CD4-positive, CD25-positive, alpha-beta regulatory T cell (primary cell): Measurements from ENCODE around the gene GALNT10. TPM values are rescaled to one million over a fixed set of nuclear protein-coding genes. Genes with fewer than 3 reads are reported as not detected.
A peak's percentile ranks its signal among the peaks of the same experiment; 100 is the strongest.

Experiments used
- ATAC-seq, 2 donors: fragments of 150-1000 bp; cut with Tn5 transposase; one replicate each; pipeline ENCODE4 v1.10.0; 2021; ENCODE audit warnings: low read depth in 2 of 2, moderate number of reproducible peaks in 2 of 2, moderate library complexity in 1 of 2
- DNase-seq, 3 donors: peaks; one replicate each; pipeline versions ENCODE4 v3.0.0 to v3.0.0-alpha.2; 2012 to 2022; ENCODE audit warnings: mixed read lengths in 1 of 3
- H3K27ac ChIP-seq: one replicate; pipeline ENCODE4 v1.7.0; 2013; ENCODE audit warnings: mild to moderate bottlenecking, low read length; ENCODE audit not compliant: insufficient read depth, poor library complexity, severe bottlenecking
- H3K27me3 ChIP-seq: one replicate; pipeline ENCODE4 v1.7.0; 2013; ENCODE audit warnings: low read length; ENCODE audit not compliant: control insufficient read depth, insufficient read depth
- H3K36me3 ChIP-seq: one replicate; pipeline ENCODE4 v1.7.0; 2013; ENCODE audit warnings: mild to moderate bottlenecking, low read length, moderate library complexity; ENCODE audit not compliant: control insufficient read depth, insufficient read depth
- H3K4me1 ChIP-seq: 2 replicates; pipeline ENCODE4 v1.7.0; 2013; ENCODE audit warnings: mild to moderate bottlenecking, low read length; ENCODE audit not compliant: insufficient read depth, control insufficient read depth, poor library complexity, severe bottlenecking
- H3K4me3 ChIP-seq: one replicate; pipeline ENCODE4 v1.7.0; 2013; ENCODE audit warnings: low read depth, mild to moderate bottlenecking, low read length, moderate library complexity
- H3K9me3 ChIP-seq, 2 experiments: 1 replicate in 1 of 2; 2 replicates in 1 of 2; pipeline ENCODE4 v1.7.0; 2013; ENCODE audit warnings: low read length in 2 of 2, mild to moderate bottlenecking in 1 of 2, moderate library complexity in 1 of 2; ENCODE audit not compliant: control insufficient read depth in 2 of 2
- H3K27ac Mint-ChIP-seq, 3 donors: one replicate each; pipeline ENCODE4 v1.8.0; 2020 to 2022; ENCODE audit warnings: mild to moderate bottlenecking in 3 of 3, mixed read lengths in 3 of 3, moderate library complexity in 2 of 3
- H3K27me3 Mint-ChIP-seq: one replicate; pipeline ENCODE4 v1.8.0; 2022; ENCODE audit warnings: mild to moderate bottlenecking, mixed read lengths
- H3K36me3 Mint-ChIP-seq: one replicate; pipeline ENCODE4 v1.8.0; 2020; ENCODE audit warnings: mixed read lengths
- H3K4me1 Mint-ChIP-seq, 4 donors: one replicate each; pipeline ENCODE4 v1.8.0; 2020 to 2022; ENCODE audit warnings: mixed read lengths in 4 of 4, mild to moderate bottlenecking in 1 of 4
- H3K4me3 Mint-ChIP-seq, 4 donors: one replicate each; pipeline ENCODE4 v1.8.0; 2020 to 2022; ENCODE audit warnings: mild to moderate bottlenecking in 4 of 4, mixed read lengths in 4 of 4, moderate library complexity in 3 of 4
- H3K9me3 Mint-ChIP-seq, 7 donors: one replicate each; pipeline ENCODE4 v1.8.0; 2020 to 2022; ENCODE audit warnings: mixed read lengths in 7 of 7, mild to moderate bottlenecking in 3 of 7, moderate library complexity in 2 of 7
- polyA plus RNA-seq, 4 donors: library from polyadenylated mRNA; unstranded; fragments of 300-500 nt; fragmentation: Illumina TruSeq; gene quantifications; one replicate each; pipeline ENCODE4 v1.2.3, GENCODE V29; 2021
- total RNA-seq: library from RNA; stranded (reverse); gene quantifications from one replicate; pipeline ENCODE4 v1.2.3, GENCODE V29; 2022

GALNT10 gene
- total and polyA plus RNA-seq, 5 donors from 2014 or later = 8.4 to 43.4 (median 15.9) TPM

GRCh38 chr5:154411338-154411737 lies 220.8 kb downstream of the GALNT10 start:
- DNase-seq (no peak), ATAC-seq (no peak)
- no peaks in the 10 kb centered on the region for H3K9me3 Mint-ChIP-seq
- H3K4me3 Mint-ChIP-seq = no peak overlapping the region
- H3K9me3 ChIP-seq = no peaks in the 10 kb centered on the region
- no peak overlapping the region for H3K27ac Mint-ChIP-seq
- peaks cover 29% of the 10 kb centered on the region for H3K36me3 Mint-ChIP-seq
- no peaks in the 10 kb centered on the region for H3K4me1 ChIP-seq
- no peaks in the 10 kb centered on the region for H3K27me3 Mint-ChIP-seq
- H3K4me1 Mint-ChIP-seq = no peaks in the 10 kb centered on the region
- H3K36me3 ChIP-seq = peaks cover 26% of the 10 kb centered on the region
- H3K4me3 ChIP-seq = no peak overlapping the region
- no peak overlapping the region for H3K27ac ChIP-seq
- H3K27me3 ChIP-seq = no peaks in the 10 kb centered on the region

GRCh38 chr5:154412316-154412715 lies 221.8 kb downstream of the GALNT10 start:
- peaks cover 32% of the 10 kb centered on the region for H3K36me3 Mint-ChIP-seq
- Histone ChIP-seq H3K36me3 (peaks cover 35% of the 10 kb centered on the region), H3K4me1 (no peaks in the 10 kb centered on the region)

DNA sequence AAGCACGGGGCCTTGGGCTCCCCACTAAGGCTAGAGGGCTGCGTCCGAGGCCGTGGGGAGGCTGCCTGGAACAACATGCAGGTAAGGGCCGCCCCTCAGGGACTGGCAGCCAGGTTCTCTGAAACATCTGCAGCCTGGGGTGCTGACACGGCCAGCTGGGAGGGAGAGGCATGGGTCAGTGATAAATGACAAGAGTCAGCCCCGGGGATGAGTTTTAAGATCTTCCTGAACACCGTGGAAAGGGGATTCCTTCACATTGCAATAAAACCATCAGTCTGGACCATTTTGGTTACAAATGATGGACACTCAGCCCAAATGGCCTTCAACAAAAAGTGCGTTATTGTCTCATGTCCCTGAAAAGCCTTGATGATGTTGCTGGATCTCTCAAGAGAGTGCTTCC lies 222.4 kb downstream of the GALNT10 start:
- Histone ChIP-seq H3K36me3 (peaks cover 39% of the 10 kb centered on the region), H3K4me3 (no peak overlapping the region), H3K27me3 (no peaks in the 10 kb centered on the region), H3K4me1 (no peaks in the 10 kb centered on the region), H3K9me3 (no peaks in the 10 kb centered on the region), H3K27ac (no peak overlapping the region)
- DNase-seq = no peak
- Mint-ChIP-seq H3K36me3 (peaks cover 32% of the 10 kb centered on the region), H3K9me3 (no peaks in the 10 kb centered on the region), H3K4me1 (no peaks in the 10 kb centered on the region), H3K4me3 (no peak overlapping the region), H3K27ac (no peak overlapping the region), H3K27me3 (no peaks in the 10 kb centered on the region)
- no peak for ATAC-seq

More at GRCh38 chr5:154412316-154412715, 221.8 kb downstream of the GALNT10 start:
- H3K4me3 ChIP-seq = no peak overlapping the region
- H3K27ac ChIP-seq = no peak overlapping the region
- H3K27me3 ChIP-seq = no peaks in the 10 kb centered on the region
- Mint-ChIP-seq H3K27ac (peak overlapping the region in 1 of 3 donors; percentile 31), H3K9me3 (no peaks in the 10 kb centered on the region), H3K27me3 (no peaks in the 10 kb centered on the region), H3K4me3 (no peak overlapping the region), H3K4me1 (no peaks in the 10 kb centered on the region)
- no peak for ATAC-seq
- no peaks in the 10 kb centered on the region for H3K9me3 ChIP-seq
- DNase-seq = no peak

DNA sequence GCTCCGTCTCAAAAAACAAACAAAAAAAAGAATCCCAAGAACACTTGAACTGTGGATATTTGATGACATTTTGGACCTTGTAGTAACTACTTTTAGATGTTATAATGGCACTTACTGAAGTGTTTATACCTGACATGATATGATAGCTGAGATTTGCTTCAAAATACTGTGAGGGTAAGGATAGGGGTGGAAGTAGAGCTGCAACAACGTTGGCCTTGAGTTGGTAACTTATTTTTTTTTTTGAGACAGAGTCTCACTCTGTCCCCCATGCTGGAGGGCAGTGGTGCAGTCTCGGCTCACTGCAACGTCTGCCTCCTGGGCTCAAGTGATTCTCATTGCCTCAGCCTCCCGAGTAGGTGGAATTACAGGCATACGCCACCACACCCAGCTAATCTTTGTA lies 224.6 kb downstream of the GALNT10 start:
- ATAC-seq (no peak), DNase-seq (no peak)
- Mint-ChIP-seq H3K27me3 (no peaks in the 10 kb centered on the region), H3K4me3 (no peak overlapping the region), H3K36me3 (peaks cover 31% of the 10 kb centered on the region), H3K9me3 (peaks cover 0 to 2% (median 0%) of the 10 kb centered on the region in 7 donors), H3K27ac (no peak overlapping the region), H3K4me1 (no peaks in the 10 kb centered on the region)
- H3K36me3 ChIP-seq = peaks cover 48% of the 10 kb centered on the region
- H3K27me3 ChIP-seq = no peaks in the 10 kb centered on the region
- no peaks in the 10 kb centered on the region for H3K4me1 ChIP-seq
- H3K4me3 ChIP-seq = no peak overlapping the region
- no peak overlapping the region for H3K27ac ChIP-seq
- no peaks in the 10 kb centered on the region for H3K9me3 ChIP-seq

DNA sequence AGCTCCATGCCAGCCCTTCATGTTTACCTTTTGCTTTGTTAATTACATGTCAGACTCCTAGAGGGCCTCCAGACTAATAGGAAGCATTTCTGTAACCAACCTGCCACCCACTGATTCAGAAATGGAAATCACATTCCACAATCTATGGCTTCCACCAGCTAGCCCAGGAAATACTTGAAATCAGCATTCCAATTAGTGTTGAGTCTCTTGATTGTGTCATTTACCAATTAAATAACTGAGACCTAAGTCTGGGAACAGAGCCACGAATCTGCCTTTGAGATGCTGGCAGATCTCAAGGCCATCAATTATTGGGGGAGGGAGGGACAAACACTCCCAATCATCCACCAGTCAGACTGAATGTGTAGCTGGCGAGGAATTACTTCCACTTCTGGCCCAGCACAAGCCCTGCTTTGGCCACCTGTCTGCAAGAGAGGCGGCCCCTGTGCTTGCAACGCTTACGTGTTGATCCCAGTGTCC lies 227.8 kb downstream of the GALNT10 start:
- H3K27ac Mint-ChIP-seq = peak overlapping the region in 1 of 3 donors; percentile 44
- peaks cover 35% of the 10 kb centered on the region for H3K36me3 ChIP-seq

GRCh38 chr5:154419236-154419635 lies 228.7 kb downstream of the GALNT10 start:
- Histone ChIP-seq H3K27ac (no peak overlapping the region), H3K4me3 (no peak overlapping the region), H3K36me3 (peaks cover 35% of the 10 kb centered on the region), H3K27me3 (no peaks in the 10 kb centered on the region), H3K9me3 (no peaks in the 10 kb centered on the region), H3K4me1 (no peaks in the 10 kb centered on the region)
- ATAC-seq (no peak), DNase-seq (no peak)
- peaks cover 0 to 10% (median 0%) of the 10 kb centered on the region in 7 donors for H3K9me3 Mint-ChIP-seq
- no peak overlapping the region for H3K4me3 Mint-ChIP-seq
- H3K27me3 Mint-ChIP-seq = no peaks in the 10 kb centered on the region
- H3K36me3 Mint-ChIP-seq = peaks cover 34% of the 10 kb centered on the region
- H3K27ac Mint-ChIP-seq = peak overlapping the region in 2 of 3 donors; percentile 12 to 32
- H3K4me1 Mint-ChIP-seq = peaks cover 0 to 22% (median 3%) of the 10 kb centered on the region in 4 donors

More for the DNA sequence above, 227.8 kb downstream of the GALNT10 start:
- DNase-seq (no peak), ATAC-seq (no peak)
- Histone ChIP-seq H3K27ac (no peak overlapping the region), H3K27me3 (no peaks in the 10 kb centered on the region), H3K9me3 (no peaks in the 10 kb centered on the region), H3K4me1 (no peaks in the 10 kb centered on the region), H3K4me3 (no peak overlapping the region)
- peaks cover 0 to 6% (median 0%) of the 10 kb centered on the region in 7 donors for H3K9me3 Mint-ChIP-seq
- peaks cover 26% of the 10 kb centered on the region for H3K36me3 Mint-ChIP-seq
- H3K4me1 Mint-ChIP-seq = peaks cover 0 to 14% (median under 1%) of the 10 kb centered on the region in 4 donors
- H3K27me3 Mint-ChIP-seq = no peaks in the 10 kb centered on the region
- H3K4me3 Mint-ChIP-seq = no peak overlapping the region

DNA sequence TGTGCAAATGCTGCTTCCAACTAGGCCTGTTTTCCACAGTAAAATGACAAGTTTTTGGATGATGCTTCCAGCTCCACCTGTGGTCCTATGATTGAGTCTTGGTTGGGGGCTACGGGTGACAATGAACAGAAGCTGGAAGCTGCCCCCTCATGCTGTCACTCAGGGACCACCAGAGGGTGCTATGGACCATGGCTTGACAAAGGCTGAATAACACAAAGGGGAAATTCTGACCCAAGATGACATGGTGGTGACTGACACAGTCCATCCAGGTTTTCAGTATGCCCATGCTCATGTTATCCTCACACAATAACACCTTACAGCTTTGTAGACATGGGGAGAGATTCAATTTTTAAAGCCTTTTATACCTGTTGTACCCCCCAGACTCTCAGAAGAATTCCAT lies 231.3 kb downstream of the GALNT10 start:
- DNase-seq = peak in 1 of 3 donors; percentile 17
- ATAC-seq = no peak

DNA sequence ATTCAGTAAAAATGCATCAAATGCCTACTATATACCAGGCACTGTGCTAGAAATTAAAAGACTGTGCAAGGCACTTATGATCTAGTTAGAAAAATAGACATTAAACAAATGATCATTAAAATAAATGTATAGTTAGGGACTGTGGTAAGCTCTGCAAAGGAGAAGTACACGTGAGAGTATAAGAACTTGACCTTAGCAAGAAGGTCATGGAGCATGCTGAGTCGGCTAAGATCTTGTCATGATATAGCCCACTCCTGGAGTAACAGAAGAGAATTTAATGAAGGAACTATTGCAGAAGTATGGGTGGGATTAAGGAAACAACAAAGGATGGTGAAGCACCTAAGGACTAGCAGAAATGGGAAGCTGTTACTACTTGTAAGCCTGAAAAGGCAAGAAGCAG lies 231.8 kb downstream of the GALNT10 start:
- DNase-seq = no peak
- no peak overlapping the region for H3K4me3 ChIP-seq
- no peak overlapping the region for H3K27ac ChIP-seq
- Mint-ChIP-seq H3K9me3 (peaks cover 0 to 10% (median 0%) of the 10 kb centered on the region in 7 donors), H3K4me3 (no peak overlapping the region), H3K27me3 (no peaks in the 10 kb centered on the region), H3K4me1 (peaks cover 0 to 25% (median 8%) of the 10 kb centered on the region in 4 donors), H3K27ac (no peak overlapping the region), H3K36me3 (peaks cover 35% of the 10 kb centered on the region)
- no peak for ATAC-seq
- no peaks in the 10 kb centered on the region for H3K4me1 ChIP-seq
- no peaks in the 10 kb centered on the region for H3K9me3 ChIP-seq
- no peaks in the 10 kb centered on the region for H3K27me3 ChIP-seq
- H3K36me3 ChIP-seq = peaks cover 29% of the 10 kb centered on the region

More for the DNA sequence above, 231.3 kb downstream of the GALNT10 start:
- Mint-ChIP-seq H3K4me3 (no peak overlapping the region), H3K9me3 (peaks cover 0 to 10% (median 0%) of the 10 kb centered on the region in 7 donors), H3K27me3 (no peaks in the 10 kb centered on the region), H3K27ac (no peak overlapping the region), H3K4me1 (peaks cover 0 to 25% (median 6%) of the 10 kb centered on the region in 4 donors), H3K36me3 (peaks cover 33% of the 10 kb centered on the region)
- Histone ChIP-seq H3K9me3 (no peaks in the 10 kb centered on the region), H3K36me3 (peaks cover 33% of the 10 kb centered on the region), H3K27me3 (no peaks in the 10 kb centered on the region), H3K4me1 (no peaks in the 10 kb centered on the region), H3K4me3 (no peak overlapping the region), H3K27ac (no peak overlapping the region)
